GM12878 (cell line): ENCODE measurements around the gene SCN11A.

Source experiments
- BRCA1 ChIP-seq: IDR thresholded peaks from 2 replicates; pipeline ENCODE4 v1.6.1; 2011; ENCODE audit warnings: low read depth, low read length, improper control_type of control experiment
- CHD2 ChIP-seq: IDR thresholded peaks from 2 replicates; pipeline ENCODE4 v1.6.1; 2011; ENCODE audit warnings: low read depth, low read length, improper control_type of control experiment, borderline replicate concordance
- CTCF ChIP-seq, 3 experiments: IDR thresholded peaks in 2 of 3; conservative IDR thresholded peaks in 1 of 3; 2 replicates each; pipeline ENCODE4 v1.5.1; 2011; ENCODE audit warnings: low read depth in 3 of 3, low read length in 3 of 3, mild to moderate bottlenecking in 3 of 3, control low read depth in 2 of 3, moderate library complexity in 2 of 3, inconsistent platforms in 1 of 3, mixed read lengths in 1 of 3; ENCODE audit not compliant: control insufficient read depth in 2 of 3, insufficient read depth in 1 of 3; ENCODE audit errors: extremely low read depth in 1 of 3
- EP300 ChIP-seq, 2 experiments: fragments of 150-350 bp in 1 of 2; IDR thresholded peaks; 2 replicates each; pipeline ENCODE4 v1.6.1; 2011 to 2012; ENCODE audit warnings: low read depth in 2 of 2, low read length in 2 of 2, borderline replicate concordance in 1 of 2, improper control_type of control experiment in 1 of 2, inconsistent platforms in 1 of 2; ENCODE audit not compliant: control insufficient read depth in 1 of 2
- GABPA ChIP-seq: IDR thresholded peaks from 2 replicates; pipeline ENCODE4 v1.6.1; 2014; ENCODE audit warnings: antibody characterized with exemption, low read depth, mild to moderate bottlenecking, inconsistent platforms
- IKZF1 ChIP-seq: fragments of 450-650 bp; conservative IDR thresholded peaks from 2 replicates; pipeline ENCODE4 v1.6.1; 2017; ENCODE audit warnings: antibody characterized with exemption, mild to moderate bottlenecking
- PAX5 ChIP-seq: IDR thresholded peaks from 2 replicates; pipeline ENCODE4 v1.6.1; 2011; ENCODE audit warnings: low read depth, low read length, borderline replicate concordance
- SMC3 ChIP-seq: IDR thresholded peaks from 2 replicates; pipeline ENCODE4 v1.6.1; 2011; ENCODE audit warnings: low read length, improper control_type of control experiment, borderline replicate concordance
- ZBTB11 ChIP-seq: fragments of 450-650 bp; formaldehyde crosslinking; IDR thresholded peaks from 2 replicates; pipeline ENCODE4 v1.5.0; 2022; ENCODE audit warnings: mild to moderate bottlenecking, missing genetic modification characterization
- TF ChIP-seq, protein P1 (sequence below): IDR thresholded peaks from 2 replicates; pipeline ENCODE4 v1.6.1; 2012; ENCODE audit warnings: mild to moderate bottlenecking, low read depth, low read length

DNA sequence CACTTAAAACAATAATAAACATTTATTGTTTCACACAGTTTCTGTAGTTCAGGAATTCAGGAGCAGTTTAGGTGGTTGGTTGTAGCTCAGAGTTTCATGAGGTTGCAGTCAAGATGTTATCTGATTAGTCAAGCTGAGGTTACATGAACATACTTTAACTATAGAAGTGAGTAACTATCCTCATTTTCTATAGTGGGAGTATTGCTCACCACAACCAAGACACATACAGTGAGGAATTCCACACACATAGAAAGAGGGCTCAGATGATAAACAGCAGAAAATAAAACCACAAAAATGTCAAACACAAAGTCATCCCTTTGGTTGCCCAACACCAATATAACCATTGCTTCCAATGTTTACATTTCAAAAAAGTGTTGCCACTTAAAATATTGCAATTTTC, 13.6 kb downstream of the SCN11A start:
- TF ChIP-seq GABPA (no peak), CTCF (IDR thresholded peaks at IDR 0.05 in 2 of 3, conservative IDR thresholded peaks at IDR 0.05 in 1 of 3; ENCODE audit: control insufficient read depth in 2 of 3, extremely low read depth in 1 of 3, insufficient read depth in 1 of 3, low read depth in 3 of 3, low read length in 3 of 3) (no peak), ZBTB11 (no peak), PAX5 (no peak), BRCA1 (no peak), CHD2 (no peak), EP300 (IDR thresholded peaks at IDR 0.05; ENCODE audit: borderline replicate concordance in 1 of 2, control insufficient read depth in 1 of 2, low read depth in 2 of 2, low read length in 2 of 2) (no peak), SMC3 (no peak), IKZF1 (no peak)
- TF ChIP-seq, protein P1, sequence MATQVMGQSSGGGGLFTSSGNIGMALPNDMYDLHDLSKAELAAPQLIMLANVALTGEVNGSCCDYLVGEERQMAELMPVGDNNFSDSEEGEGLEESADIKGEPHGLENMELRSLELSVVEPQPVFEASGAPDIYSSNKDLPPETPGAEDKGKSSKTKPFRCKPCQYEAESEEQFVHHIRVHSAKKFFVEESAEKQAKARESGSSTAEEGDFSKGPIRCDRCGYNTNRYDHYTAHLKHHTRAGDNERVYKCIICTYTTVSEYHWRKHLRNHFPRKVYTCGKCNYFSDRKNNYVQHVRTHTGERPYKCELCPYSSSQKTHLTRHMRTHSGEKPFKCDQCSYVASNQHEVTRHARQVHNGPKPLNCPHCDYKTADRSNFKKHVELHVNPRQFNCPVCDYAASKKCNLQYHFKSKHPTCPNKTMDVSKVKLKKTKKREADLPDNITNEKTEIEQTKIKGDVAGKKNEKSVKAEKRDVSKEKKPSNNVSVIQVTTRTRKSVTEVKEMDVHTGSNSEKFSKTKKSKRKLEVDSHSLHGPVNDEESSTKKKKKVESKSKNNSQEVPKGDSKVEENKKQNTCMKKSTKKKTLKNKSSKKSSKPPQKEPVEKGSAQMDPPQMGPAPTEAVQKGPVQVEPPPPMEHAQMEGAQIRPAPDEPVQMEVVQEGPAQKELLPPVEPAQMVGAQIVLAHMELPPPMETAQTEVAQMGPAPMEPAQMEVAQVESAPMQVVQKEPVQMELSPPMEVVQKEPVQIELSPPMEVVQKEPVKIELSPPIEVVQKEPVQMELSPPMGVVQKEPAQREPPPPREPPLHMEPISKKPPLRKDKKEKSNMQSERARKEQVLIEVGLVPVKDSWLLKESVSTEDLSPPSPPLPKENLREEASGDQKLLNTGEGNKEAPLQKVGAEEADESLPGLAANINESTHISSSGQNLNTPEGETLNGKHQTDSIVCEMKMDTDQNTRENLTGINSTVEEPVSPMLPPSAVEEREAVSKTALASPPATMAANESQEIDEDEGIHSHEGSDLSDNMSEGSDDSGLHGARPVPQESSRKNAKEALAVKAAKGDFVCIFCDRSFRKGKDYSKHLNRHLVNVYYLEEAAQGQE: no peak
